Calu3 (cell line): ENCODE data around the gene TMEM62. TPM values are rescaled to one million over a fixed set of nuclear protein-coding genes. Genes with fewer than 3 reads are reported as not detected.
"Not testable (repeated sequence)": the region's sequence is repeated elsewhere in the genome, so short reads cannot be mapped to it uniquely, and the experiment has no call there.

Experiments used
- BruUV-seq: library from RNA; stranded (reverse); fragments of 400-500 nt; replicated peaks from 2 replicates; lab custom pipeline; 2021; lab: Mats Ljungman, UMichigan
- CTCF ChIA-PET: fragments of 300-600 bp; sonication (Branson Sonifier 250); formaldehyde crosslinking; loops from one replicate; lab custom pipeline; 2022; ENCODE audit warnings: antibody characterized with exemption; lab: Charles Lee
- DNase-seq: peaks from one replicate; pipeline ENCODE4 v3.0.0; 2022
- H3K27ac Mint-ChIP-seq: one replicate; pipeline ENCODE4 v1.8.0; 2022; ENCODE audit warnings: mixed read lengths; ENCODE audit not compliant: unreplicated experiment
- H3K27me3 Mint-ChIP-seq: one replicate; pipeline ENCODE4 v1.8.0; 2022; ENCODE audit warnings: mixed read lengths; ENCODE audit not compliant: unreplicated experiment
- H3K36me3 Mint-ChIP-seq: one replicate; pipeline ENCODE4 v1.8.0; 2022; ENCODE audit warnings: mild to moderate bottlenecking, moderate library complexity, mixed read lengths; ENCODE audit not compliant: insufficient read depth, unreplicated experiment
- H3K4me1 Mint-ChIP-seq: one replicate; pipeline ENCODE4 v1.8.0; 2022; ENCODE audit warnings: mild to moderate bottlenecking, low read depth, mixed read lengths; ENCODE audit not compliant: unreplicated experiment
- H3K4me3 Mint-ChIP-seq: one replicate; pipeline ENCODE4 v1.8.0; 2022; ENCODE audit warnings: mild to moderate bottlenecking, low read depth, moderate library complexity, mixed read lengths; ENCODE audit not compliant: unreplicated experiment
- H3K9me3 Mint-ChIP-seq: one replicate; pipeline ENCODE4 v1.8.0; 2022; ENCODE audit warnings: low read depth, mixed read lengths; ENCODE audit not compliant: unreplicated experiment
- intact Hi-C: fragments of 100-400 bp; cut with micrococcal nuclease; formaldehyde crosslinking; loops from one replicate; pipeline ENCODE4 v1.10.0; 2022; ENCODE audit not compliant: unreplicated experiment
- total RNA-seq: library from RNA; stranded (reverse); gene quantifications from 2 replicates; pipeline ENCODE4 v1.2.3, GENCODE V29; 2022
- TF ChIP-seq, protein P1 (sequence below): fragments of 200-600 bp; IDR thresholded peaks from one replicate; pipeline ENCODE4 v1.8.0; 2022; ENCODE audit warnings: antibody characterized with exemption; ENCODE audit not compliant: unreplicated experiment

TMEM62 gene
- total RNA-seq, 1 experiment from 2014 or later: 25.4 TPM

DNA sequence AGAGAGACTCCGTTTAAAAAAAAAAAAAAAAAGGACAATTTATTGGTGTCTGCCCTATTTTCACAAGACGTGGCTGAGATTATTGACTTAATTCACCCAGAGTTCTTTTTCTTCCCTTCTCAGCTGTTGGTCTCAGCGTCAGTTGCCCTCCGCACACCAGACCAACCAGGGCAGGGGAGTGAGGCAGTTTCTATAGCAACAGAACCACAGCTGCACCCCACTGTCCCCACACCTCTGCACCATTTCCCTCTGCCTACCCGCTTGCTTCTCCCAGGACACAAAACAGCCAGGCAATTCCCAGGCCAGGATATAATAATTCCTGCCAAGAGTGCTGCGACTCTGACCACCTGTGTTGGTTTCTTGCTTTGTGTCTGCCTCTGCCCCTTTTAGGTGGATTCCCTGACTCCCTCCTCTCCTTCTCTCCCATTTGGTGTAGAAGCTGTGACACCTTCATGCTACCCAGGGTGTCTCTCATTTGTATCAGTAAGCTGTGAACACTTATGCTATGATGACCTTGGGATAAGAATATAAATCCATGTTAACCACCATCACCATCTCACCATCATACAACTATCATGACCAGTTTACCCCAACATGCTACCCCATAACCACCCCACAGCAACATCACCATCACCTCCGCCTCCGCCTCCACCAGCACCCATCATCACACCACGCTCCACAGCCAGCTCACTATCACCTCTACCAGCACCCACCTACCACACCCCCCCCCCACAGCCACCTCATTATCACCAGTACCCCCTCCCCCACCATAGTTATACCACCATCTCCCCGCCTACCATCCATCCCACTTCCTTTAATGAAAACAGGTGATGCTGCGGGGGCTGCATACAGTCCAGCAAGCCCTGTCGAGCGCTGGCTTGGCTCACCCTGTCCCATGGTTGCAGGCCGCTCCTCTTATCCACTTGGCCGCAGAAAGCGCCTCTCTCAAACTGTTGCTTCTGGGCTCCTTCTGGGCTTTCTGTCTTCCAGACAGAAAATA is 86.8 kb downstream of the TMEM62 start:
- no peak overlapping the region for H3K27ac Mint-ChIP-seq
- intact Hi-C loops: no loop called here
- CTCF ChIA-PET: interaction anchor here (0.7 kb wide), 1 partner anchor 148 kb away, joined by 3 read pairs; no protein-coding TSS in a partner anchor
- H3K9me3 Mint-ChIP-seq: no peaks in the 10 kb centered on the region
- H3K27me3 Mint-ChIP-seq: peaks cover 32% of the 10 kb centered on the region
- no peak for DNase-seq
- TF ChIP-seq, protein P1, sequence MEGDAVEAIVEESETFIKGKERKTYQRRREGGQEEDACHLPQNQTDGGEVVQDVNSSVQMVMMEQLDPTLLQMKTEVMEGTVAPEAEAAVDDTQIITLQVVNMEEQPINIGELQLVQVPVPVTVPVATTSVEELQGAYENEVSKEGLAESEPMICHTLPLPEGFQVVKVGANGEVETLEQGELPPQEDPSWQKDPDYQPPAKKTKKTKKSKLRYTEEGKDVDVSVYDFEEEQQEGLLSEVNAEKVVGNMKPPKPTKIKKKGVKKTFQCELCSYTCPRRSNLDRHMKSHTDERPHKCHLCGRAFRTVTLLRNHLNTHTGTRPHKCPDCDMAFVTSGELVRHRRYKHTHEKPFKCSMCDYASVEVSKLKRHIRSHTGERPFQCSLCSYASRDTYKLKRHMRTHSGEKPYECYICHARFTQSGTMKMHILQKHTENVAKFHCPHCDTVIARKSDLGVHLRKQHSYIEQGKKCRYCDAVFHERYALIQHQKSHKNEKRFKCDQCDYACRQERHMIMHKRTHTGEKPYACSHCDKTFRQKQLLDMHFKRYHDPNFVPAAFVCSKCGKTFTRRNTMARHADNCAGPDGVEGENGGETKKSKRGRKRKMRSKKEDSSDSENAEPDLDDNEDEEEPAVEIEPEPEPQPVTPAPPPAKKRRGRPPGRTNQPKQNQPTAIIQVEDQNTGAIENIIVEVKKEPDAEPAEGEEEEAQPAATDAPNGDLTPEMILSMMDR: no peak
- no peaks in the 10 kb centered on the region for H3K36me3 Mint-ChIP-seq
- no peak overlapping the region for H3K4me3 Mint-ChIP-seq
- BruUV-seq: no TSS peak
- H3K4me1 Mint-ChIP-seq: no peaks in the 10 kb centered on the region

DNA sequence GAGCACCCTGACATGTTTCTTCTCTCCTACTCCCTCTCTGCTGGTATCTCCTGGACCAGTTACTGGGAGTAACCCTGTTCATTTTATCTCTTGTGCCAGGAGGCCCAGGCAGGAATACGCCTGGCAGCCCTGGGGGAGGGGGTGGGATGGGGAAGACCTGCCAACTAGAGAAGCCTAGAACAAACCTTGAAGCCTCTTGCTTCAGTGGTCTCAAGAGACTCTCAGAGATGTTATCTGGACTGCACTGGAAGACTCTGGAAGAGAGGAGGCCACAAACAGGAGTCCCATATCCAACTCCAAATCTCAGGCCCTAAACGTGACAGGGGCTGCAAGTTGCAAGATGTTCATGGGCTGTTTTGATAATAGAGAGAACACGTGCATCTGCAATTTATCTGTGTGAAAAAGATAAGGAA is 87.6 kb downstream of the TMEM62 start, which contains the start of gene EPB42:
Gene EPB42, minus strand, starts transcription at position 28 of the 413 bp plus-strand sequence. CDS start 193 bp downstream, outside the sequence.
- Mint-ChIP-seq H3K27me3 (peaks cover 32% of the 10 kb centered on the region), H3K4me1 (no peaks in the 10 kb centered on the region), H3K36me3 (no peaks in the 10 kb centered on the region), H3K9me3 (no peaks in the 10 kb centered on the region), H3K4me3 (no peak within 1 kb of the TSS), H3K27ac (no peak within 1 kb of the TSS)
- intact Hi-C loops: no loop called here
- no TSS peak for BruUV-seq
- TF ChIP-seq, protein P1: no peak
- no peak for DNase-seq
- CTCF ChIA-PET: no interaction called here

DNA sequence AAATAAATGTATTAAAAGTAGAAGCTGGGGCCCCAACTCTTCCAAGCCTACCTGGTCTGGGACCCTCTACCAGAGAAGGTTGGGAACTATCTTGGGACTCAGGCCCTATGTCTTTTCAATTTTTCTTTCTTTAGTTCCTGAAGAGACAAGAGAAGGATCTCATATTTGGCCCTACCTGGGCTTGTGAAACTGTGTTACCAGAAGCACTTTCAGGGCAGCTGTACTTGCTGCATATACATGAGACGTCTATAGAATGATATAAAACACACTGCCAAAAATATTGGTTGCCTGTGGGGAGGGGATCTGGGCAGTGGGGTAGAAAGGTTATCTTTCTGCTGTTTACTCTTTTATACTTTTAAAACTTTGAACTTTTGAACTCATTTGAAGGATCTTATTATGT is 88.0 kb downstream of the TMEM62 start:
- BruUV-seq: no TSS peak
- Mint-ChIP-seq H3K27me3 (peaks cover 32% of the 10 kb centered on the region), H3K4me3 (no peak overlapping the region), H3K36me3 (no peaks in the 10 kb centered on the region), H3K9me3 (no peaks in the 10 kb centered on the region), H3K27ac (no peak overlapping the region), H3K4me1 (no peaks in the 10 kb centered on the region)
- intact Hi-C loops: no loop called here
- DNase-seq: no peak
- TF ChIP-seq, protein P1: no peak
- CTCF ChIA-PET: no interaction called here

DNA sequence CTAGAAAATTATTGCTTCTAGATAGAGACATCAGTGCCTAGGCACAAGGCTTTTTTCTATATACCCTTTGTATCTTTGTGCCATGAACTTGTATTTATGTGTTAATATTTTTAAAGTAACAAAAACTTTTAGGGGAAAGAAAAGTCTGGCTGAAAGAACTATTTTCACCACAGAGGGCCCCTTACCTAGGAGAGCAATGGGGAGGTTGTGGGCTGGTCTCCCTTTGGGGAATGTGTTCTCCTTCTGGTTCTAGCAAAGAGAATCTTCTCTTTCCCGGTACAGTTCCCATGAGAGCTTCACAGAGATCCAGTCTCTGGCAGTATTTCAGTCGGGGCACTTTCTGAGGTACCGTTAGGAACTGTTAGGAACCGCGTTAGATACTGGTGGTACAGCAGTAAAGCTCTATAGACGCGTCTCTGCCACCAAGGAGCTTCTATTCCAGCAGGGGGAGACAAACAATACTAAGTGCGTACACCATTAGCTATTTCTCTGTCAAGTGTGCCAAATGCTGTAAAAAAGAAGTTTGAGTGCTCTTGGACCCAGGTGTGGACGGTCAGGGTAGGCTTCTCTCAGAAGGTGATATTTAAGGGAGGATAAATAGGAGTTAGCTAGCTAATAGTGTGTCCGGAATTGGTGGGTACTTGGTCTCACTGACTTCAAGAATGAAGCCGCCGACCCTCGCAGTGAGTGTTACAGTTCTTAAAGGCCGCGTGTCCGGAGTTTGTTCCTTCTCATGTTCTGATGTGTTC is 92.0 kb downstream of the TMEM62 start:
- peaks cover 20% of the 10 kb centered on the region for H3K27me3 Mint-ChIP-seq
- H3K27ac Mint-ChIP-seq: no peak overlapping the region
- H3K4me3 Mint-ChIP-seq: no peak overlapping the region
- DNase-seq: peak; percentile 40
- no peaks in the 10 kb centered on the region for H3K9me3 Mint-ChIP-seq
- H3K36me3 Mint-ChIP-seq: no peaks in the 10 kb centered on the region
- intact Hi-C loops: loop anchor here (1.0 kb wide), 1 partner anchor 60 kb away; no protein-coding TSS in a partner anchor
- no TSS peak for BruUV-seq
- TF ChIP-seq, protein P1: peak; percentile 27
- CTCF ChIA-PET: interaction anchor here (0.6 to 2.4 kb wide), 7 partner anchors 10 to 63 kb away, joined by 3 to 55 read pairs (median 4); partner anchors contain the start of gene TGM5
- no peaks in the 10 kb centered on the region for H3K4me1 Mint-ChIP-seq

DNA sequence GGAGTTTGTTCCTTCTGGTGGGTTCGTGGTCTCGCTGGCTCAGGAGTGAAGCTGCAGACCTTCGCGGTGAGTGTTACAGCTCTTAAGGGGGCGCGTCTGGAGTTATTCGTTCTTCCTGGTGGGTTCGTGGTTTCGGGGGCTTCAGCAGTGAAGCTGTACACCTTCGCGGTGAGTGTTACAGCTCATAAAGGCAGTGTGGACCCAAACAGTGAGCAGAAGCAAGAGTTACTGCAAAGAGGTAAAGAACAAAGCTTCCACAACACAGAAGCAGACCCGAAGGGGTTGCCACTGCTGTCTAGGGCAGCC is 92.5 kb downstream of the TMEM62 start:
- H3K27ac Mint-ChIP-seq, BruUV-seq, H3K4me1 Mint-ChIP-seq, H3K4me3 Mint-ChIP-seq, DNase-seq, H3K9me3 Mint-ChIP-seq, H3K36me3 Mint-ChIP-seq: not testable (repeated sequence)
- CTCF ChIA-PET: interaction anchor here (0.9 to 2.4 kb wide), 4 partner anchors 16 to 60 kb away, joined by 4 to 55 read pairs (median 5); no protein-coding TSS in a partner anchor
- intact Hi-C loops: loop anchor here (1.0 kb wide), 1 partner anchor 59 kb away; no protein-coding TSS in a partner anchor
- H3K27me3 Mint-ChIP-seq: peaks cover 21% of the 10 kb centered on the region
